K562 (cell line): ENCODE results near the gene TMEM181. TPM values are rescaled to one million over a fixed set of nuclear protein-coding genes. Genes with fewer than 3 reads are reported as not detected.

Experiments used
- CTBP1 ChIP-seq: fragments of 450-650 bp; IDR thresholded peaks from 2 replicates; pipeline ENCODE4 v1.6.1; 2016; ENCODE audit warnings: borderline replicate concordance
- DNMT1 ChIP-seq: fragments of 450-650 bp; IDR thresholded peaks from 2 replicates; pipeline ENCODE4 v1.6.1; 2016; ENCODE audit warnings: antibody characterized with exemption, mild to moderate bottlenecking
- HMGN3 ChIP-seq: IDR thresholded peaks from 2 replicates; pipeline ENCODE4 v1.6.1; 2011; ENCODE audit warnings: borderline replicate concordance, low read depth, mild to moderate bottlenecking, mixed read lengths, low read length; ENCODE audit not compliant: insufficient read length; ENCODE audit errors: extremely low read depth
- JUND ChIP-seq, 2 experiments: IDR thresholded peaks; 2 replicates in 1 of 2; 3 replicates in 1 of 2; pipeline ENCODE4 v1.6.1; 2011; ENCODE audit warnings: borderline replicate concordance in 2 of 2, low read depth in 2 of 2, low read length in 2 of 2, improper control_type of control experiment in 1 of 2, missing biosample characterization in 1 of 2, missing genetic modification characterization in 1 of 2, missing genetic modification reagents in 1 of 2
- MEIS2 ChIP-seq: fragments of 450-650 bp; IDR thresholded peaks from 2 replicates; pipeline ENCODE4 v1.6.1; 2014; ENCODE audit warnings: mild to moderate bottlenecking; ENCODE audit not compliant: partially characterized antibody
- NBN ChIP-seq: fragments of 450-650 bp; IDR thresholded peaks from 2 replicates; pipeline ENCODE4 v1.6.1; 2016; ENCODE audit warnings: low read depth, mild to moderate bottlenecking
- RB1 ChIP-seq: fragments of 450-650 bp; IDR thresholded peaks from 2 replicates; pipeline ENCODE4 v1.6.1; 2017; ENCODE audit warnings: low read depth, mild to moderate bottlenecking
- ZKSCAN3 ChIP-seq: fragments of 250-450 bp; sonication (Bioruptor Pico); IDR thresholded peaks from 2 replicates; pipeline ENCODE4 v1.4.0; 2020
- ZNF561 ChIP-seq: fragments of 450-650 bp; formaldehyde crosslinking; conservative IDR thresholded peaks from 2 replicates; pipeline ENCODE4 v1.4.0; 2020; ENCODE audit warnings: mild to moderate bottlenecking, moderate library complexity
- ZNF766 ChIP-seq: fragments of 200-800 bp; sonication (Bioruptor generic); conservative IDR thresholded peaks from 2 replicates; pipeline ENCODE4 v1.6.1; 2016; ENCODE audit warnings: missing genetic modification characterization, missing compliant biosample characterization
- polyA plus RNA-seq, 8 experiments: library from polyadenylated mRNA; depleted of rRNA in 4 of 8; stranded (reverse) in 5 of 8; unstranded in 3 of 8; fragments of >200 nt; fragmentation: Nextera tagmentation in 2 of 8; fragmentation: Illumina TruSeq in 1 of 8; extraction: Ambion mirVana in 2 of 8; extraction: Trizol in 1 of 8; gene quantifications; 2 replicates each; pipeline versions ENCODE4 v1.2.1 to v1.2.3, GENCODE V29; 2011 to 2014; ENCODE audit warnings: inconsistent platforms in 1 of 8, missing spikeins in 1 of 8
- total RNA-seq, 7 experiments: library from RNA; depleted of rRNA in 6 of 7; stranded (reverse); fragments of >200 nt in 6 of 7; fragmentation: Illumina TruSeq in 2 of 7; extraction: Trizol in 2 of 7; gene quantifications; 2 replicates each; pipeline versions ENCODE4 v1.2.1 to v1.2.3, GENCODE V29; 2011 to 2021; ENCODE audit warnings: low replicate concordance in 1 of 7
- TF ChIP-seq, protein P1 (sequence below): fragments of 250-450 bp; sonication (Bioruptor Pico); IDR thresholded peaks from 2 replicates; pipeline ENCODE4 v1.4.0; 2020; ENCODE audit warnings: mild to moderate bottlenecking, moderate library complexity, borderline replicate concordance
- TF ChIP-seq, protein P2 (sequence below): fragments of 250-450 bp; sonication (Bioruptor Pico); IDR thresholded peaks from 2 replicates; pipeline ENCODE4 v1.4.0; 2020; ENCODE audit warnings: mild to moderate bottlenecking, moderate library complexity
- TF ChIP-seq, protein P3 (sequence below), 2 experiments: IDR thresholded peaks; 2 replicates each; pipeline ENCODE4 v1.6.1; 2012; ENCODE audit warnings: improper control_type of control experiment in 2 of 2, low read depth in 2 of 2, low read length in 2 of 2, borderline replicate concordance in 1 of 2
- TF ChIP-seq, protein P4 (sequence below): IDR thresholded peaks from 3 replicates; pipeline ENCODE4 v1.6.1; 2011; ENCODE audit warnings: borderline replicate concordance, mild to moderate bottlenecking; ENCODE audit not compliant: insufficient read length, insufficient read depth
- TF ChIP-seq, protein P5 (sequence below), 2 experiments: fragments of 250-450 bp in 1 of 2; fragments of 450-650 bp in 1 of 2; sonication (Bioruptor Pico) in 1 of 2; IDR thresholded peaks; 2 replicates each; pipeline versions ENCODE4 v1.6.1 to v1.8.0; 2016 to 2021; ENCODE audit warnings: mild to moderate bottlenecking in 2 of 2, moderate library complexity in 2 of 2, missing compliant biosample characterization in 1 of 2, missing genetic modification characterization in 1 of 2

The TMEM181 gene
- total and polyA plus RNA-seq, 9 of the 15 experiments (the other 6 are each of a cell fraction or from before 2014, with no cell fraction given): 5.6 to 27.2 (median 19.9) TPM

GRCh38 chr6:158552055-158552795 lies 7.7 kb upstream of the TMEM181 start (continued):
- TF ChIP-seq, protein P1, sequence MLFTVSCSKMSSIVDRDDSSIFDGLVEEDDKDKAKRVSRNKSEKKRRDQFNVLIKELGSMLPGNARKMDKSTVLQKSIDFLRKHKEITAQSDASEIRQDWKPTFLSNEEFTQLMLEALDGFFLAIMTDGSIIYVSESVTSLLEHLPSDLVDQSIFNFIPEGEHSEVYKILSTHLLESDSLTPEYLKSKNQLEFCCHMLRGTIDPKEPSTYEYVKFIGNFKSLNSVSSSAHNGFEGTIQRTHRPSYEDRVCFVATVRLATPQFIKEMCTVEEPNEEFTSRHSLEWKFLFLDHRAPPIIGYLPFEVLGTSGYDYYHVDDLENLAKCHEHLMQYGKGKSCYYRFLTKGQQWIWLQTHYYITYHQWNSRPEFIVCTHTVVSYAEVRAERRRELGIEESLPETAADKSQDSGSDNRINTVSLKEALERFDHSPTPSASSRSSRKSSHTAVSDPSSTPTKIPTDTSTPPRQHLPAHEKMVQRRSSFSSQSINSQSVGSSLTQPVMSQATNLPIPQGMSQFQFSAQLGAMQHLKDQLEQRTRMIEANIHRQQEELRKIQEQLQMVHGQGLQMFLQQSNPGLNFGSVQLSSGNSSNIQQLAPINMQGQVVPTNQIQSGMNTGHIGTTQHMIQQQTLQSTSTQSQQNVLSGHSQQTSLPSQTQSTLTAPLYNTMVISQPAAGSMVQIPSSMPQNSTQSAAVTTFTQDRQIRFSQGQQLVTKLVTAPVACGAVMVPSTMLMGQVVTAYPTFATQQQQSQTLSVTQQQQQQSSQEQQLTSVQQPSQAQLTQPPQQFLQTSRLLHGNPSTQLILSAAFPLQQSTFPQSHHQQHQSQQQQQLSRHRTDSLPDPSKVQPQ (CRISPR knock-in tag): no peak
- TF ChIP-seq, protein P2, sequence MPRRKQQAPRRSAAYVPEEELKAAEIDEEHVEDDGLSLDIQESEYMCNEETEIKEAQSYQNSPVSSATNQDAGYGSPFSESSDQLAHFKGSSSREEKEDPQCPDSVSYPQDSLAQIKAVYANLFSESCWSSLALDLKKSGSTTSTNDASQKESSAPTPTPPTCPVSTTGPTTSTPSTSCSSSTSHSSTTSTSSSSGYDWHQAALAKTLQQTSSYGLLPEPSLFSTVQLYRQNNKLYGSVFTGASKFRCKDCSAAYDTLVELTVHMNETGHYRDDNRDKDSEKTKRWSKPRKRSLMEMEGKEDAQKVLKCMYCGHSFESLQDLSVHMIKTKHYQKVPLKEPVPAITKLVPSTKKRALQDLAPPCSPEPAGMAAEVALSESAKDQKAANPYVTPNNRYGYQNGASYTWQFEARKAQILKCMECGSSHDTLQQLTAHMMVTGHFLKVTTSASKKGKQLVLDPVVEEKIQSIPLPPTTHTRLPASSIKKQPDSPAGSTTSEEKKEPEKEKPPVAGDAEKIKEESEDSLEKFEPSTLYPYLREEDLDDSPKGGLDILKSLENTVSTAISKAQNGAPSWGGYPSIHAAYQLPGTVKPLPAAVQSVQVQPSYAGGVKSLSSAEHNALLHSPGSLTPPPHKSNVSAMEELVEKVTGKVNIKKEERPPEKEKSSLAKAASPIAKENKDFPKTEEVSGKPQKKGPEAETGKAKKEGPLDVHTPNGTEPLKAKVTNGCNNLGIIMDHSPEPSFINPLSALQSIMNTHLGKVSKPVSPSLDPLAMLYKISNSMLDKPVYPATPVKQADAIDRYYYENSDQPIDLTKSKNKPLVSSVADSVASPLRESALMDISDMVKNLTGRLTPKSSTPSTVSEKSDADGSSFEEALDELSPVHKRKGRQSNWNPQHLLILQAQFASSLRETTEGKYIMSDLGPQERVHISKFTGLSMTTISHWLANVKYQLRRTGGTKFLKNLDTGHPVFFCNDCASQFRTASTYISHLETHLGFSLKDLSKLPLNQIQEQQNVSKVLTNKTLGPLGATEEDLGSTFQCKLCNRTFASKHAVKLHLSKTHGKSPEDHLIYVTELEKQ (CRISPR knock-in tag): no peak
- no peak for TF ChIP-seq DNMT1
- TF ChIP-seq, protein P3, sequence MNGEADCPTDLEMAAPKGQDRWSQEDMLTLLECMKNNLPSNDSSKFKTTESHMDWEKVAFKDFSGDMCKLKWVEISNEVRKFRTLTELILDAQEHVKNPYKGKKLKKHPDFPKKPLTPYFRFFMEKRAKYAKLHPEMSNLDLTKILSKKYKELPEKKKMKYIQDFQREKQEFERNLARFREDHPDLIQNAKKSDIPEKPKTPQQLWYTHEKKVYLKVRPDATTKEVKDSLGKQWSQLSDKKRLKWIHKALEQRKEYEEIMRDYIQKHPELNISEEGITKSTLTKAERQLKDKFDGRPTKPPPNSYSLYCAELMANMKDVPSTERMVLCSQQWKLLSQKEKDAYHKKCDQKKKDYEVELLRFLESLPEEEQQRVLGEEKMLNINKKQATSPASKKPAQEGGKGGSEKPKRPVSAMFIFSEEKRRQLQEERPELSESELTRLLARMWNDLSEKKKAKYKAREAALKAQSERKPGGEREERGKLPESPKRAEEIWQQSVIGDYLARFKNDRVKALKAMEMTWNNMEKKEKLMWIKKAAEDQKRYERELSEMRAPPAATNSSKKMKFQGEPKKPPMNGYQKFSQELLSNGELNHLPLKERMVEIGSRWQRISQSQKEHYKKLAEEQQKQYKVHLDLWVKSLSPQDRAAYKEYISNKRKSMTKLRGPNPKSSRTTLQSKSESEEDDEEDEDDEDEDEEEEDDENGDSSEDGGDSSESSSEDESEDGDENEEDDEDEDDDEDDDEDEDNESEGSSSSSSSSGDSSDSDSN (IDR thresholded peaks at IDR 0.05; ENCODE audit: borderline replicate concordance in 1 of 2, low read depth in 2 of 2, low read length in 2 of 2): 0 out of 4 replicates have a peak, but pooled peaks of 1 of the 2 experiments have one; percentile 32
- TF ChIP-seq ZKSCAN3 (CRISPR knock-in tag): no peak
- peak; percentile 47; the same call in 1 of the 2 replicates for TF ChIP-seq JUND (IDR thresholded peaks at IDR 0.05; ENCODE audit: borderline replicate concordance, low read depth, low read length)
- TF ChIP-seq JUND (tag; IDR thresholded peaks at IDR 0.05; ENCODE audit: borderline replicate concordance, low read depth, low read length): peak; percentile 49; the same call in 1 of the 3 replicates
- TF ChIP-seq, protein P4, sequence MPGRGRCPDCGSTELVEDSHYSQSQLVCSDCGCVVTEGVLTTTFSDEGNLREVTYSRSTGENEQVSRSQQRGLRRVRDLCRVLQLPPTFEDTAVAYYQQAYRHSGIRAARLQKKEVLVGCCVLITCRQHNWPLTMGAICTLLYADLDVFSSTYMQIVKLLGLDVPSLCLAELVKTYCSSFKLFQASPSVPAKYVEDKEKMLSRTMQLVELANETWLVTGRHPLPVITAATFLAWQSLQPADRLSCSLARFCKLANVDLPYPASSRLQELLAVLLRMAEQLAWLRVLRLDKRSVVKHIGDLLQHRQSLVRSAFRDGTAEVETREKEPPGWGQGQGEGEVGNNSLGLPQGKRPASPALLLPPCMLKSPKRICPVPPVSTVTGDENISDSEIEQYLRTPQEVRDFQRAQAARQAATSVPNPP: no peak
- no peak for TF ChIP-seq ZNF561 (CRISPR knock-in tag)
- TF ChIP-seq, protein P5, sequence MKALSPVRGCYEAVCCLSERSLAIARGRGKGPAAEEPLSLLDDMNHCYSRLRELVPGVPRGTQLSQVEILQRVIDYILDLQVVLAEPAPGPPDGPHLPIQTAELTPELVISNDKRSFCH (CRISPR knock-in tag; IDR thresholded peaks at IDR 0.05): no peak
- TF ChIP-seq, protein P5 (tag; IDR thresholded peaks at IDR 0.05): no peak
- no peak for TF ChIP-seq ZNF766
- TF ChIP-seq HMGN3: no peak
- peak; percentile 88 for TF ChIP-seq NBN
- peak; percentile 84 for TF ChIP-seq MEIS2
- TF ChIP-seq RB1: no peak
- peak; percentile 64; the same call in 1 of the 2 replicates for TF ChIP-seq CTBP1
